GM21786 (cell line): Measurements from ENCODE around the gene CFAP99.
"Not testable (repeated sequence)": the region's sequence is repeated elsewhere in the genome, so short reads cannot be mapped to it uniquely, and the experiment has no call there.

ENCODE experiments used
- ATAC-seq: cut with Tn5 transposase; IDR thresholded peaks from one replicate; pipeline ENCODE4 v1.9.1; 2021; ENCODE audit not compliant: unreplicated experiment

The CFAP99 gene

DNA sequence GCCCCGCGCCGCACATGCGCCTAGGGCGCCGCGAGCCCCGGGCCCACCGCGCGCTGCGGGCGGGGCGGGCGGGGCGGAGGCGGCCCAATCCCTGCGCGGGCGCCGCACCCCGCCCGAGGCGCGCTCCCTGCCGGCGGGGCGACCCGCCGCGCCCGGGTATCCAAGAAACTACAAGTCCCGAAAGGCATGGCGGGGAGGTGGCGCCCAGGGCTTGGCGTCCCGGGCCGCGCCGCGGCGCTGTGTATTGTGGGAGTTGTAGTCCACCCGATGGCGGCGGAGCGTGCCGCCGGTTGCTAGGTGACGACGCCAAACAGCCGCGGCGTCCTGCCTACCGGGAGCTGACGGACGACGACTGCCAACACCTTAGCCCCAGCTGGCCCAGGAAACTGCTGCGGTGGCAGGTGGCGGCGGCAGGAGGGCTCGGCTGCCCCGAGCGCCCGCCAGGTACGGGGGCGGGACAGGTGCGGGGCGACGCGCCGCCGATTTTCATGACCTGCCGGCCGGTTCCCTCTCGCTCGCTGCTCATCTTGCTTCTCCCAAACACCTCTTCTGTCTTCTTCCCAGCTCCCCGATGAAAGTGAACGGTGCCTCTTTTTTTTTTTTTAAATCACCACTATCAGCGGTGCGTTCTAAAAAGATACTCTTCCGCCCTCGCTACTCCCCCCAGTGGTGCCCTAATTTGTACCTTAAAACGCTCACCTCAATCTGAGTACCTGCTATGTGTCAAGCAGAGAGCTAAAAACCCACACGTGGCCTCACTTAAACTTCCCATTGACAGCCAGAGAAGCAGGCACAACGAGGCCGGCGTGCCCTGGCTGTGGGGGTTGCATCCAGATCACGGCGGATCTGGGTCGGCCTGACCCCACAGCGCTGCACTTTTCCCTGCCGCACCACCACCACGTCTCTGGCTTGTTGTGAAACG is at the start of gene CFAP99:
Gene CFAP99 (plus strand): TSS at position 306 of the 922 bp plus-strand sequence.
- peak; percentile 86 for ATAC-seq

DNA sequence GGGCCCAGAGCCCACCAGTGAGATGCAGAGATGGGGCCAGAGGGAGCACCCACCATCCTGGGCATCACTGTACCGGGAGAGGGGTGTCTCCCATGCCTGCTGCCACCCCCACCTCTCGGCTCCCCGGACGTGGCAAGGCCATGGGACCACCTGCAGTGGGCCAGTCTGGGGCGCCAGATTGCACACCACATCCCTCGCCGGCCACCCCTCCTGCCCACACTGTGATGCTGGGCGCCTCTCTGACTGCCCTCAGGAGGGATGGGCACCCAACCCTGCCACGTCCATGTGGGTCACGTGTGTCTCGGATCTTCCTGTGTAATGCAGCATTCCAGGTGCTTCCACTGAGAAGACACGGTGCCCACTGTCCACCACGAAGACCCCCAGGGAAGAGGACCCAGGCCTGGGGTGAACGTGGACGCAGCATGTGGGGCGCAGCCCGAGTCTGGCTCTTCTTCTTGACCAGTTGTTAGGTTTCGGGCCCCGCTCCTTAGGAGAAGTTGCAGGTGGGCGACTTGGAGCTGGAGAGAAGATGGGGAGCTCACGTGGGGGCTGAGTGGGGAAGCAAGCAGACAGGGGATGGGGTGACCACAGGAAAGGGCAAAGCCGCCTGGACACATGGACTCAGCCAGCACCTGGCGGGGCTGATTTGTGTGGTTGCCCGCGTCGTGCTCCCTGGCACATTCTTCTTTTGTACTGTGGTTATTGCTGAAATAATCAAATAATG is 48.0 kb upstream of the CFAP99 start:
- no peak for ATAC-seq

GRCh38 chr4:2371765-2372487 is 46.8 kb upstream of the CFAP99 start:
- ATAC-seq: no peak

DNA sequence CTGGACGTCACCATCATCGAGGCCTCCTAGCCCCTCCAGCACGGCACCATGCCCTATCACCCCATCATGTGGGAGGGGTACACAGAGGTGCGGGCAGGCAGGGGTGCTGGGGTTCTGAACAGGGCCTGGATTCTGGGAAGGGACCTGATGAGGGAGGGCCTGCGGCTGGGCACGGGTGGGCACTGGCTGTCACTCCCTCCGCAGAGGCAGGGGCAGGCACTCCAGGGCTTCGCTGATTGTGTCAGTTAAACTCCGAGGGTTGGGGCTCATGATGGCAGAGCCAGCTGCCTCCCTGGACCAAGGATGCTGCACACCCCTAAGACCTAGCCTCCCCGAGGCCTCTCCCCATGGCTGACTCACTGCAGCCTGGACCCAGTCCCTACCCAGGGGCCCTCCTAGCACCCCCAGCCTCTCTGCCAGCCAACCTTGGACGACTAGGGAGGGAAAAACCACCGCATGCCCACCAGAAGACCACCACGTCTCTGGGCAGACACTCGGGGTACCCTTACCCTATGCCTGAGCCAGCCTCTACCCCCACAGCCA is 46.2 kb upstream of the CFAP99 start:
- no peak for ATAC-seq

DNA sequence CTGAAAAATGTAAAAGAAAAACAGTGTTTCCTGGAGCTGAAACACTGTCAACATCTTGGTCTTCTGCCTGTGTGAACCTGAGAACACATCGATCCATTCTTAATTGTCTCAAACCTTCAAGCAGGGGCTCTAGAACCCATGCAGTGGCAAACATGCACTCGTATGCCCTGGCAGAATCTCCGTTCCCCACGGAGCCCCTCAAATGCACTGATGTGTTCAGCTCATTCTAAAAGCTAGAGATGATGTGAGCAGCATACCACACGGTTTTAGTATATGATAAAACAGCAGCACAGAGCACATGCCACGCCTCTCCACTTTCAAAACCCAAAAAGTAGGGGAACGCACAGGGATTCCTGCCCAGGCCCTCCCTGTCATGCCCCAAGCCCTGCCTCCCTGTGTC is 45.2 kb upstream of the CFAP99 start:
- no peak for ATAC-seq

DNA sequence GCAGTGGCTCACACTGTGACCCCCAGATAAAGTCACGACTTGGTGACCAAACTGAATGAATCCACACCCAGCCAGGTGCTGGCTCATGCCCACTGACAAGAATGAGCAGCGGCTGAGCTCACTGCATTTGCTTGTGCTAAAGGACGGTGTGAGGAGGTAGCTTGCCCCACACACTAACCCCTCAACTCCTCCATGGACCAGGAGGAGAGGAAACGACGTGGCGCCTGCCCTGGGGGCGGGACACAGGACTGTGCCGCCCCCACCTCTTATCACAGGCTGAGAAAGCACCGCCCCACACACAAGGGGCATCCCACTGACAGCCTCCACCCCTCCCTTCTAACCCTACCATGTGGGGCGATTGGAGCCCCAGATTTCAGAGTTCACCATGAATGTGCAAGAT is 43.3 kb upstream of the CFAP99 start:
- ATAC-seq: no peak

DNA sequence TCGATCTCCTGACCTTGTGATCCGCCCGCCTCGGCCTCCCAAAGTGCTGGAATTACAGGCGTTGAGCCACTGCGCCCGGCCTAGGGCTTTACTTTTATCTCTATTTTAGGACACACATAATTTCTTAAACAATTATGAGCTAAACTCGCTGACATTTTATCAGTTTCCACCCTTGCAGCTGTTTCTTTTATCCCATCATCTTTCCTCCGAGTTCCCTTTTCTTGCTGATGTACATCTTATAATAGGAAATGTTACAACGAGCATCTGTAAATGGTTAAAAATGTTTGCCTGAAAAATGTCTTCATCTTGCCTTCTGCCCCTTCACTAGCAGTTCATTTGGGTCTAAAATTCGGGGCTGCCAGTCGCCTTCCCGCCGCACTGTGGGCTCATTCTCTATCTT is 41.5 kb upstream of the CFAP99 start:
- no peak for ATAC-seq

GRCh38 chr4:2378401-2378800 is 40.4 kb upstream of the CFAP99 start:
- no peak for ATAC-seq

- ATAC-seq: no peak
These were observed 39.9 kb upstream of the CFAP99 start for GRCh38 chr4:2378898-2379297.

DNA sequence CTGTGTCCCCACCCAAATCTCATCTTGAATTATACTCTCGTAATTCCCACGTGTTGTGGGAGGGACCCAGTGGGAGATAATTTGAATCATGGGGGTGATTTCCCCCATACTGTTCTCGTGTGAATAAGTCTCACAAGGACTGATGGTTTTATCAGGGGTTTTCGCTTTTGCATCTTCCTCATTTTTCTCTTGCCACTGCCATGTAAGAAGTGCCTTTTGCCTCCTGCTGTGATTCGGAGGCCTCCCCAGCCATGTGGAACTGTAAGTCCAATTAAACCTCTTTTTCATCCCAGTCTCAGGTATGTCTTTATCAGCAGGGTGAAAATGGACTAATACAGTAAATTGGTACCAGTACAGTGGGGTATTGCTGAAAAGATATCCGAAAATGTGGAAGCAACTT is 38.2 kb upstream of the CFAP99 start:
- not testable (repeated sequence) for ATAC-seq

GRCh38 chr4:2382769-2383202 is 36.0 kb upstream of the CFAP99 start:
- ATAC-seq: not testable (repeated sequence)

DNA sequence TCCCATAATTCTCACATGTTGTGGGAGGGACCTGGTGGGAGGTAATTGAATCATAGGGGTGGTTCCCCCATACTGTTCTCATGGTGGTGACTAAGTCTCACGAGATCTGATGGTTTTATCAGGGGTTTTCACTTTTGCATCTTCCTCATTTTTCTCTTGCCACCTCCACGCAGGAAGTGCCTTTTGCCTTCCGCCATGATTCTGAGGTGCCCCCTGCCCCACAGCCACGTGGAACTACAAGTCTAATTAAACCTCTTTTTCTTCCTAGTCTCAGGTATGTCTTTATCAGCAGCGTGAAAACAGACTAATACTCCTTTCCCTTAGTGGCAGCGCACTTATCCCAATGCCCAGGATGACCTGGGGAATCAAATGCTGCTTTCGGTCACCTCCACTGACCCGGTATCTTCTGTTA is 35.5 kb upstream of the CFAP99 start:
- not testable (repeated sequence) for ATAC-seq

- ATAC-seq: no peak
These were observed 35.0 kb upstream of the CFAP99 start for GRCh38 chr4:2383760-2384159.

GRCh38 chr4:2384245-2384644 is 34.5 kb upstream of the CFAP99 start:
- ATAC-seq: no peak

DNA sequence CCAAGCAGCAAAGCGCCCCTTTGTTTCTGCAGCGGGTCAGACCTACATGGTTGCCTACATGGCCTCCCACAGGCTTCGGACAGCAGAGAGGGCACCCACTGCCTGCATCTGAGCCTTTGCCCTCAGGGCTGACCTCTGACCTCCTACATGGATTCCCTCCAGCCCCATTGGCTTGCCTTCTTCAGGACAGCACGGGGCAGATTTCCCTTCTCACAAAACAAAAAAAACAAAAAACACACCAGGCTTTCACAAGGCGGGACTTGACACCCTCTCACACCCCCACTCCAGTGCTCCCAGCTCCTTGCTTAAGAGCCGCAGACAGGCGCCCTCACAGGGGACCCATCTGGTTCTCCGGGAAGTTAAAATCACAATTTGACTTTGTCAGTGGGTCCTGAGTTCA is 33.2 kb upstream of the CFAP99 start:
- no peak for ATAC-seq

GRCh38 chr4:2386717-2387116 is 32.0 kb upstream of the CFAP99 start:
- ATAC-seq: no peak

- no peak for ATAC-seq
These were observed 31.5 kb upstream of the CFAP99 start for GRCh38 chr4:2387218-2387617.

- no peak for ATAC-seq
These were observed 30.9 kb upstream of the CFAP99 start for GRCh38 chr4:2387829-2388228.

DNA sequence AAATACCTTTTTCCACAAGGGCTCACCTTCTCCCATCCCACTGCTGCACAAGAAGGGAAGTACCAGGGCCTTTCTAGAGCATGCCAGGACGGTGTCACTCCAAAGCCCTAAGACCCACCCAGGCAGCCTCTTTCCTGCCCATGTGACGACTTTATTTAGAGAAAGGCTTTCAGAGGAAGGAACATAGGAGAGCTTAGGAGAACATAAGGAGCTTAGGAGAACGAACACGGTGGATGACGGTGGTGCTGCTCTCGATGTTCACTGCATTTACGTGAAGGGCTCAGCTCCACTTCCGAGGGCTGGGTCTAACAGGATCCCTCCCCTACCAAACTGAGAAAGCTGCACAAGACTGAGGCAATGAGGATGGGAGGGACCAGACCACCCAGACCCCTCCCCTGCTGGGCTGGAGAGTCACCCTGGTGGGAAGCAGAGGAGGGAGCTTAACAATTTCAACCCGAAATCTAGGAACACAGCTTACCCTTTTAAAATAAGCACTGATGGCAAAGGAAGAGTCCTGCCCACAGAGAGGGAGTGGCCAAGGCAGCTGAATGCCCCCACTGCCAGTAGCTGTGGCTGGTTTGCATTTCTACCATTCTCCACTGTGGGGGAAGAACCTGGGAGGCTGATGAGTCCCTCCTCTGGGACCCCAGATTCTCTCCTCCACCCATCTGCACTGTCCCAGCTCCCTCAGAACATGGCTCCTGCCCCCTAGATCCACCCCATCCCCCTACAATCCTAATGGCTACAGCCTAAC is 30.1 kb upstream of the CFAP99 start:
- ATAC-seq: no peak

- no peak for ATAC-seq
These were observed 29.1 kb upstream of the CFAP99 start for GRCh38 chr4:2389691-2390090.
